PC-9 (cell line): ENCODE results near the gene KIN. TPM values are rescaled to one million over a fixed set of nuclear protein-coding genes. Genes with fewer than 3 reads are reported as not detected.
A peak's percentile ranks its signal among the peaks of the same experiment; 100 is the strongest.

ENCODE experiments used
- BruUV-seq: library from RNA; stranded (reverse); fragments of 400-500 nt; replicated peaks from 2 replicates; lab custom pipeline; 2021; lab: Mats Ljungman, UMichigan
- CTCF ChIA-PET: fragments of 300-600 bp; sonication (Branson Sonifier 250); formaldehyde crosslinking; loops from one replicate; lab custom pipeline; 2022; ENCODE audit warnings: antibody characterized with exemption; lab: Charles Lee
- POLR2A ChIA-PET: fragments of 300-600 bp; sonication (Branson Sonifier 250); formaldehyde crosslinking; loops from one replicate; lab custom pipeline; 2022; ENCODE audit warnings: antibody characterized with exemption; ENCODE audit not compliant: unreplicated experiment; lab: Charles Lee
- DNase-seq, 2 experiments: peaks; one replicate each; pipeline versions ENCODE4 v3.0.0 to v3.0.0-alpha.2; 2015 to 2022; ENCODE audit warnings: mixed read lengths in 1 of 2
- H2AFZ ChIP-seq: fragments of 200-600 bp; sonication (generic); 2 replicates; pipeline ENCODE4 v1.8.1; 2017; ENCODE audit warnings: antibody characterized with exemption
- H3F3A ChIP-seq: fragments of 200-600 bp; sonication (generic); 2 replicates; pipeline ENCODE4 v1.8.1; 2017; ENCODE audit warnings: antibody characterized with exemption, mild to moderate bottlenecking, low read depth; ENCODE audit not compliant: insufficient read depth
- H3K27ac ChIP-seq: fragments of 200-600 bp; sonication (generic); 2 replicates; pipeline ENCODE4 v1.6.1; 2016; ENCODE audit warnings: mixed run types
- H3K27me3 ChIP-seq: fragments of 200-600 bp; sonication (generic); 2 replicates; pipeline ENCODE4 v1.6.1; 2016; ENCODE audit warnings: low read depth, mixed run types; ENCODE audit not compliant: insufficient read depth
- H3K36me3 ChIP-seq: fragments of 200-600 bp; sonication (generic); 2 replicates; pipeline ENCODE4 v1.6.1; 2016; ENCODE audit warnings: low read depth, mixed run types
- H3K4me1 ChIP-seq: fragments of 200-600 bp; sonication (generic); replicated peaks from 2 replicates; pipeline ENCODE4 v1.6.1; 2016; ENCODE audit warnings: mixed run types; ENCODE audit not compliant: insufficient read depth
- H3K4me2 ChIP-seq: fragments of 200-600 bp; sonication (generic); 2 replicates; pipeline ENCODE4 v1.6.1; 2017; ENCODE audit warnings: mixed run types
- H3K4me3 ChIP-seq: fragments of 200-600 bp; sonication (generic); 2 replicates; pipeline ENCODE4 v1.6.1; 2016; ENCODE audit warnings: mixed run types
- H3K79me2 ChIP-seq: fragments of 200-600 bp; sonication (generic); 2 replicates; pipeline ENCODE4 v1.6.1; 2017; ENCODE audit warnings: low read depth, mixed run types
- H3K9me2 ChIP-seq: fragments of 200-600 bp; sonication (generic); 2 replicates; pipeline ENCODE4 v1.8.1; 2017; ENCODE audit warnings: mild to moderate bottlenecking; ENCODE audit not compliant: insufficient read depth
- H3K9me3 ChIP-seq: fragments of 200-600 bp; sonication (generic); 2 replicates; pipeline ENCODE4 v1.8.1; 2016; ENCODE audit warnings: low read depth; ENCODE audit not compliant: insufficient read depth
- H4K20me1 ChIP-seq: fragments of 200-600 bp; sonication (generic); 2 replicates; pipeline ENCODE4 v1.8.1; 2017; ENCODE audit not compliant: insufficient read depth
- EZH2 ChIP-seq: fragments of 200-600 bp; sonication (generic); IDR thresholded peaks from 2 replicates; pipeline ENCODE4 v1.8.0; 2017; ENCODE audit warnings: antibody characterized with exemption, low read depth
- intact Hi-C: fragments of 100-400 bp; cut with micrococcal nuclease; formaldehyde crosslinking; loops from one replicate; pipeline ENCODE4 v1.10.0; 2022; ENCODE audit not compliant: unreplicated experiment
- total RNA-seq: library from RNA; stranded (reverse); gene quantifications from 2 replicates; pipeline ENCODE4 v1.2.3, GENCODE V29; 2021
- TF ChIP-seq, protein P1 (sequence below): fragments of 200-600 bp; sonication (generic); conservative IDR thresholded peaks from 2 replicates; pipeline ENCODE4 v1.6.1; 2017; ENCODE audit warnings: mixed run types, antibody characterized with exemption, mild to moderate bottlenecking, moderate library complexity

Gene KIN
- total RNA-seq, 1 experiment from 2014 or later, result 10.4 TPM

DNA sequence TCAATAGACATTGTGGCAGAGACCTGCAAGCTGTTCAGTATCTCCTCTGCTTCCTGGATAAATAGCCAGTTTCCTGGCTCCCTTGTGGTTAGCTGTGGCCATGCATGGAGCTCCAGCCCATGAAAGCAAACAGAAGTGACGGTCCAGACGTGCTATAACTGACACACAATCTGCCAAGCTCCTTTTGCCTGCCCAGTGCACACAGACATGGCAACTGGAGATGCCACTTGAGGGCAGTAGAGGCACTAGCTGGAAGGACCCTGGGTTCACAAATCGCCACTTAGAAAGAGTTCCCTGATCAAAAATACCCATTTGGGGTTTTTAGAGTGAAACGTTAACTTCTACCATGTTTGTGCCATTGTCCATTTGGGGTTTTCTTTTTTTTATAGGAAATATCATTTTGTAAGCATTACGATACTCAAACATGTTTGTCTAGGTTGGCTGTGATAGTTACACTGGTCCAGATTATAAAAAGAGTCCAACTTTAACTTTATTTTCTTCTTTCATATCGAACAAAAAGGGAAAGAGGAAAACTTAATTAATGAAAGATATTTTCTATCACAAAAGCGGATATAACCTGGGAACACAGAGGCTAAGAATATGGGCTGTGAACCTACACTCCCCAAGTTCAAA is 31.3 kb downstream of the KIN start:
- Histone ChIP-seq H3K9me2 (no peaks in the 10 kb centered on the region), H2AFZ (no peak overlapping the region), H3K27me3 (no peaks in the 10 kb centered on the region), H3K27ac (no peak overlapping the region), H3K79me2 (no peaks in the 10 kb centered on the region), H3K4me1 (no peaks in the 10 kb centered on the region), H3K36me3 (peaks cover 9% of the 10 kb centered on the region; the same call in 1 of the 2 replicates), H3K9me3 (no peaks in the 10 kb centered on the region), H3K4me3 (no peak overlapping the region), H3F3A (no peaks in the 10 kb centered on the region), H4K20me1 (no peaks in the 10 kb centered on the region), H3K4me2 (no peak overlapping the region)
- intact Hi-C loops, result loop anchor here (10.0 kb wide), 1 partner anchor 1548 kb away; no protein-coding TSS in a partner anchor
- no peak for TF ChIP-seq EZH2
- TF ChIP-seq, protein P1, sequence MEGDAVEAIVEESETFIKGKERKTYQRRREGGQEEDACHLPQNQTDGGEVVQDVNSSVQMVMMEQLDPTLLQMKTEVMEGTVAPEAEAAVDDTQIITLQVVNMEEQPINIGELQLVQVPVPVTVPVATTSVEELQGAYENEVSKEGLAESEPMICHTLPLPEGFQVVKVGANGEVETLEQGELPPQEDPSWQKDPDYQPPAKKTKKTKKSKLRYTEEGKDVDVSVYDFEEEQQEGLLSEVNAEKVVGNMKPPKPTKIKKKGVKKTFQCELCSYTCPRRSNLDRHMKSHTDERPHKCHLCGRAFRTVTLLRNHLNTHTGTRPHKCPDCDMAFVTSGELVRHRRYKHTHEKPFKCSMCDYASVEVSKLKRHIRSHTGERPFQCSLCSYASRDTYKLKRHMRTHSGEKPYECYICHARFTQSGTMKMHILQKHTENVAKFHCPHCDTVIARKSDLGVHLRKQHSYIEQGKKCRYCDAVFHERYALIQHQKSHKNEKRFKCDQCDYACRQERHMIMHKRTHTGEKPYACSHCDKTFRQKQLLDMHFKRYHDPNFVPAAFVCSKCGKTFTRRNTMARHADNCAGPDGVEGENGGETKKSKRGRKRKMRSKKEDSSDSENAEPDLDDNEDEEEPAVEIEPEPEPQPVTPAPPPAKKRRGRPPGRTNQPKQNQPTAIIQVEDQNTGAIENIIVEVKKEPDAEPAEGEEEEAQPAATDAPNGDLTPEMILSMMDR, result peak; percentile 34; the same call in 1 of the 2 replicates
- DNase-seq, result peak in 1 of 2 experiments; percentile 9
- ChIA-PET POLR2A (no interaction called here), CTCF (no interaction called here)
- BruUV-seq, result no TSS peak

GRCh38 chr10:7755103-7755502 is 32.7 kb downstream of the KIN start:
- no peak overlapping the region for H3K4me2 ChIP-seq
- intact Hi-C loops, result loop anchor here (10.0 kb wide), 1 partner anchor 1550 kb away; no protein-coding TSS in a partner anchor
- H3K79me2 ChIP-seq, result no peaks in the 10 kb centered on the region
- BruUV-seq, result no TSS peak
- no peak overlapping the region for H2AFZ ChIP-seq
- no peaks in the 10 kb centered on the region for H3K9me3 ChIP-seq
- H3K4me1 ChIP-seq, result no peaks in the 10 kb centered on the region
- POLR2A ChIA-PET, result no interaction called here
- no peaks in the 10 kb centered on the region for H3F3A ChIP-seq
- H3K27ac ChIP-seq, result no peak overlapping the region
- no peaks in the 10 kb centered on the region for H3K9me2 ChIP-seq
- CTCF ChIA-PET, result no interaction called here
- no peak for DNase-seq
- no peaks in the 10 kb centered on the region for H3K27me3 ChIP-seq
- no peak overlapping the region for H3K4me3 ChIP-seq
- TF ChIP-seq EZH2, result no peak
- TF ChIP-seq, protein P1, result no peak
- peaks cover 7% of the 10 kb centered on the region; the same call in 1 of the 2 replicates for H3K36me3 ChIP-seq
- no peaks in the 10 kb centered on the region for H4K20me1 ChIP-seq

GRCh38 chr10:7752251-7752650 is 35.5 kb downstream of the KIN start:
- Histone ChIP-seq H3K36me3 (no peaks in the 10 kb centered on the region), H4K20me1 (no peaks in the 10 kb centered on the region), H2AFZ (no peak overlapping the region), H3K9me3 (no peaks in the 10 kb centered on the region), H3K4me1 (no peaks in the 10 kb centered on the region), H3K4me3 (no peak overlapping the region), H3K27ac (no peak overlapping the region), H3K27me3 (no peaks in the 10 kb centered on the region), H3F3A (no peaks in the 10 kb centered on the region), H3K79me2 (no peaks in the 10 kb centered on the region), H3K9me2 (no peaks in the 10 kb centered on the region), H3K4me2 (no peak overlapping the region)
- ChIA-PET POLR2A (no interaction called here), CTCF (no interaction called here)
- no peak for DNase-seq
- intact Hi-C loops, result loop anchor here (10.0 kb wide), 1 partner anchor 1553 kb away; no protein-coding TSS in a partner anchor
- TF ChIP-seq, protein P1, result no peak
- no peak for TF ChIP-seq EZH2
- no TSS peak for BruUV-seq
